ENCODE results near the gene FAM131C. TPM values are rescaled to one million over a fixed set of nuclear protein-coding genes. Genes with fewer than 3 reads are reported as not detected.

FAM131C gene
- polyA plus RNA-seq, 1 donor from 2014 or later, result 0.97 TPM

DNA sequence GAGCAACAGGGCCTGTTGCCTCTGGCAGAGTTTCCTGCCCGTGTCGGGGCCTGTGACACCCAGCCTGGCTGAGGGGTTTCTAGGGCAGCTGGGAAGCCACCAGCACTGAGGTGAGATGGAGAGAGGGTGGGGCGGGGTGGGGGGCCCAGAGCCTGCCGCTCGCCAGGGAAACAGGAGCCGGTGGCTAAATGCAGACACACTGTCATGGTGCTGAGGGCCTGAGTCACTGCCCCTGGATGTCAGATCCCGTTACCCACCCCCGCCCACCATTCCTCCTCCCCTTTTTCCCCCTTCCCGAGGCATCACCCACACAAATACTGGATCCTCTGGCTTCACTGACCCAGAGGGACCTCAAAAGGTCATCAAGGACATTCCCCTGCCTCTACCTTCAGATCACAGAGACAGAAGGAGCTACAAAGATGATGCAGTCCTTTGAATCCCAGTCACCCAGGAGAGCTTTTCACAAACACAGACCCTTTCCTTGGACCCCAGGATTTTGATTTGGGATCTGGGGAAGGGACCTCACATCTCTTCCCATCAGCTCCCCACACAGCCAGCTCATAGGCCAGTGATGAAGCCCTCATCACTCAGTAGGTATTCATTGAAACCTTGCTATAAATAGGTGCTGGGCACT, 53.7 kb downstream of the FAM131C start:
- Histone ChIP-seq H3K36me3 (ENCODE audit: insufficient read depth, low read length) (no peaks in the 10 kb centered on the region), H3K4me3 (ENCODE audit: low read length) (no peak overlapping the region), H3K27ac (ENCODE audit: low read length) (no peak overlapping the region), H2AFZ (ENCODE audit: low read depth, low read length) (no peak overlapping the region), H3K27me3 (ENCODE audit: insufficient read depth, low read depth, low read length) (no peaks in the 10 kb centered on the region), H3K9ac (ENCODE audit: low read length) (no peak overlapping the region), H3K9me3 (ENCODE audit: low read length) (no peaks in the 10 kb centered on the region), H3K9me2 (ENCODE audit: insufficient read depth, low read length) (no peaks in the 10 kb centered on the region), H3K4me2 (ENCODE audit: low read length) (no peak overlapping the region), H3F3A (ENCODE audit: insufficient read depth, low read length, poor library complexity, severe bottlenecking) (no peaks in the 10 kb centered on the region), H4K20me1 (ENCODE audit: insufficient read depth) (no peaks in the 10 kb centered on the region), H3K79me2 (replicated peaks; ENCODE audit: insufficient read depth, low read length) (no peaks in the 10 kb centered on the region)
- TF ChIP-seq EP300 (conservative IDR thresholded peaks at IDR 0.05; ENCODE audit: poor library complexity, severe bottlenecking) (no peak), RAD21 (conservative IDR thresholded peaks at IDR 0.05) (no peak), TAF1 (IDR thresholded peaks at IDR 0.05; ENCODE audit: low read depth) (no peak), CTCF (IDR thresholded peaks at IDR 0.05; ENCODE audit: poor library complexity, severe bottlenecking) (no peak), EZH2 (IDR thresholded peaks at IDR 0.05; ENCODE audit: borderline replicate concordance, insufficient read depth, low read length, poor library complexity, severe bottlenecking) (no peak), MXI1 (conservative IDR thresholded peaks at IDR 0.05; ENCODE audit: poor library complexity, severe bottlenecking) (no peak), POLR2AphosphoS5 (IDR thresholded peaks at IDR 0.05) (no peak), SMC3 (conservative IDR thresholded peaks at IDR 0.05; ENCODE audit: poor library complexity) (no peak)
- TF ChIP-seq, protein P1, sequence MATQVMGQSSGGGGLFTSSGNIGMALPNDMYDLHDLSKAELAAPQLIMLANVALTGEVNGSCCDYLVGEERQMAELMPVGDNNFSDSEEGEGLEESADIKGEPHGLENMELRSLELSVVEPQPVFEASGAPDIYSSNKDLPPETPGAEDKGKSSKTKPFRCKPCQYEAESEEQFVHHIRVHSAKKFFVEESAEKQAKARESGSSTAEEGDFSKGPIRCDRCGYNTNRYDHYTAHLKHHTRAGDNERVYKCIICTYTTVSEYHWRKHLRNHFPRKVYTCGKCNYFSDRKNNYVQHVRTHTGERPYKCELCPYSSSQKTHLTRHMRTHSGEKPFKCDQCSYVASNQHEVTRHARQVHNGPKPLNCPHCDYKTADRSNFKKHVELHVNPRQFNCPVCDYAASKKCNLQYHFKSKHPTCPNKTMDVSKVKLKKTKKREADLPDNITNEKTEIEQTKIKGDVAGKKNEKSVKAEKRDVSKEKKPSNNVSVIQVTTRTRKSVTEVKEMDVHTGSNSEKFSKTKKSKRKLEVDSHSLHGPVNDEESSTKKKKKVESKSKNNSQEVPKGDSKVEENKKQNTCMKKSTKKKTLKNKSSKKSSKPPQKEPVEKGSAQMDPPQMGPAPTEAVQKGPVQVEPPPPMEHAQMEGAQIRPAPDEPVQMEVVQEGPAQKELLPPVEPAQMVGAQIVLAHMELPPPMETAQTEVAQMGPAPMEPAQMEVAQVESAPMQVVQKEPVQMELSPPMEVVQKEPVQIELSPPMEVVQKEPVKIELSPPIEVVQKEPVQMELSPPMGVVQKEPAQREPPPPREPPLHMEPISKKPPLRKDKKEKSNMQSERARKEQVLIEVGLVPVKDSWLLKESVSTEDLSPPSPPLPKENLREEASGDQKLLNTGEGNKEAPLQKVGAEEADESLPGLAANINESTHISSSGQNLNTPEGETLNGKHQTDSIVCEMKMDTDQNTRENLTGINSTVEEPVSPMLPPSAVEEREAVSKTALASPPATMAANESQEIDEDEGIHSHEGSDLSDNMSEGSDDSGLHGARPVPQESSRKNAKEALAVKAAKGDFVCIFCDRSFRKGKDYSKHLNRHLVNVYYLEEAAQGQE (IDR thresholded peaks at IDR 0.05; ENCODE audit: borderline replicate concordance), result no peak

- Histone ChIP-seq H3K27me3 (ENCODE audit: insufficient read depth, low read depth, low read length) (no peaks in the 10 kb centered on the region), H3K27ac (ENCODE audit: low read length) (no peak overlapping the region), H3K9me2 (ENCODE audit: insufficient read depth, low read length) (no peaks in the 10 kb centered on the region), H3K4me3 (ENCODE audit: low read length) (no peak overlapping the region), H3K9me3 (ENCODE audit: low read length) (no peaks in the 10 kb centered on the region), H3K9ac (ENCODE audit: low read length) (no peak overlapping the region), H3K36me3 (ENCODE audit: insufficient read depth, low read length) (no peaks in the 10 kb centered on the region), H3K4me2 (ENCODE audit: low read length) (no peak overlapping the region), H2AFZ (ENCODE audit: low read depth, low read length) (no peak overlapping the region), H3K79me2 (replicated peaks; ENCODE audit: insufficient read depth, low read length) (no peaks in the 10 kb centered on the region), H4K20me1 (ENCODE audit: insufficient read depth) (no peaks in the 10 kb centered on the region), H3F3A (ENCODE audit: insufficient read depth, low read length, poor library complexity, severe bottlenecking) (no peaks in the 10 kb centered on the region)
- TF ChIP-seq TAF1 (IDR thresholded peaks at IDR 0.05; ENCODE audit: low read depth) (no peak), POLR2AphosphoS5 (IDR thresholded peaks at IDR 0.05) (no peak), CTCF (IDR thresholded peaks at IDR 0.05; ENCODE audit: poor library complexity, severe bottlenecking) (no peak), MXI1 (conservative IDR thresholded peaks at IDR 0.05; ENCODE audit: poor library complexity, severe bottlenecking) (no peak), EP300 (conservative IDR thresholded peaks at IDR 0.05; ENCODE audit: poor library complexity, severe bottlenecking) (no peak), SMC3 (conservative IDR thresholded peaks at IDR 0.05; ENCODE audit: poor library complexity) (no peak), RAD21 (conservative IDR thresholded peaks at IDR 0.05) (no peak), EZH2 (IDR thresholded peaks at IDR 0.05; ENCODE audit: borderline replicate concordance, insufficient read depth, low read length, poor library complexity, severe bottlenecking) (no peak)
- TF ChIP-seq, protein P1 (IDR thresholded peaks at IDR 0.05; ENCODE audit: borderline replicate concordance), result no peak
These were observed 54.5 kb downstream of the FAM131C start for GRCh38 chr1:16018749-16019643.

Measured in neural cell (in vitro differentiated cells).